Measurements from ENCODE around the gene ALPG.
"Not testable (repeated sequence)": the region's sequence is repeated elsewhere in the genome, so short reads cannot be mapped to it uniquely, and the experiment has no call there.

Gene ALPG

GRCh38 chr2:232420463-232421188, 14.0 kb downstream of the ALPG start:
- peak; percentile 30 for DNase-seq

GRCh38 chr2:232421189-232421785, 14.6 kb downstream of the ALPG start:
- DNase-seq = no peak

GRCh38 chr2:232422051-232422450, 15.4 kb downstream of the ALPG start:
- no peak for DNase-seq

- not testable (repeated sequence) for DNase-seq
Observed at GRCh38 chr2:232422996-232423395, 16.4 kb downstream of the ALPG start.

- not testable (repeated sequence) for DNase-seq
Observed at GRCh38 chr2:232423407-232423806, 16.8 kb downstream of the ALPG start.

- no peak for DNase-seq
Observed at GRCh38 chr2:232431705-232432590, 25.3 kb downstream of the ALPG start.

- DNase-seq = peak; percentile 8
Observed at GRCh38 chr2:232432598-232433184, 26.0 kb downstream of the ALPG start.

GRCh38 chr2:232433622-232434021, 27.0 kb downstream of the ALPG start:
- not testable (repeated sequence) for DNase-seq

- DNase-seq = no peak
Observed at GRCh38 chr2:232434091-232434490, 27.4 kb downstream of the ALPG start.

GRCh38 chr2:232434563-232435374, 28.1 kb downstream of the ALPG start:
- DNase-seq = no peak

- no peak for DNase-seq
Observed at GRCh38 chr2:232435375-232435648, 28.7 kb downstream of the ALPG start.

GRCh38 chr2:232435805-232436204, 29.2 kb downstream of the ALPG start:
- DNase-seq = no peak

GRCh38 chr2:232436381-232437194, 29.9 kb downstream of the ALPG start:
- no peak for DNase-seq

GRCh38 chr2:232437195-232437571, 30.5 kb downstream of the ALPG start:
- no peak for DNase-seq

GRCh38 chr2:232438091-232438490, 31.4 kb downstream of the ALPG start:
- no peak for DNase-seq

- no peak for DNase-seq
Observed at GRCh38 chr2:232438951-232439757, 32.5 kb downstream of the ALPG start.

GRCh38 chr2:232439758-232440135, 33.1 kb downstream of the ALPG start:
- DNase-seq = no peak

- DNase-seq = not testable (repeated sequence)
Observed at GRCh38 chr2:232440220-232441018, 33.8 kb downstream of the ALPG start.

GRCh38 chr2:232441147-232441651, 34.6 kb downstream of the ALPG start:
- no peak for DNase-seq

GRCh38 chr2:232441922-232442321, 35.3 kb downstream of the ALPG start:
- not testable (repeated sequence) for DNase-seq
